GM18873 (cell line): ENCODE measurements around the gene MMP24.
"Not testable (repeated sequence)": the region's sequence is repeated elsewhere in the genome, so short reads cannot be mapped to it uniquely, and the experiment has no call there.

ENCODE experiments used
- ATAC-seq: cut with Tn5 transposase; IDR thresholded peaks from one replicate; pipeline ENCODE4 v1.9.1; 2021; ENCODE audit warnings: mild to moderate bottlenecking, moderate library complexity, moderate number of reproducible peaks; ENCODE audit not compliant: unreplicated experiment, low FRiP score

The MMP24 gene

GRCh38 chr20:35252598-35252997 lies 26.1 kb downstream of the MMP24 start:
- not testable (repeated sequence) for ATAC-seq

GRCh38 chr20:35253010-35253409 lies 26.5 kb downstream of the MMP24 start:
- ATAC-seq, result no peak

- ATAC-seq, result no peak
These were observed 28.0 kb downstream of the MMP24 start for GRCh38 chr20:35254448-35254999.

- ATAC-seq, result no peak
These were observed 30.9 kb downstream of the MMP24 start for GRCh38 chr20:35257175-35257909.

- no peak for ATAC-seq
These were observed 33.9 kb downstream of the MMP24 start for GRCh38 chr20:35260426-35260825.

- ATAC-seq, result not testable (repeated sequence)
These were observed 35.8 kb downstream of the MMP24 start for GRCh38 chr20:35262321-35262720.

GRCh38 chr20:35262731-35263531 lies 36.4 kb downstream of the MMP24 start:
- ATAC-seq, result not testable (repeated sequence)

- no peak for ATAC-seq
These were observed 37.2 kb downstream of the MMP24 start for GRCh38 chr20:35263532-35264341.

GRCh38 chr20:35264755-35265154 lies 38.3 kb downstream of the MMP24 start:
- no peak for ATAC-seq

- no peak for ATAC-seq
These were observed 40.6 kb downstream of the MMP24 start for GRCh38 chr20:35267092-35267491.

GRCh38 chr20:35269055-35269781 lies 42.7 kb downstream of the MMP24 start:
- ATAC-seq, result no peak

- ATAC-seq, result no peak
These were observed 43.8 kb downstream of the MMP24 start for GRCh38 chr20:35270021-35270902.

GRCh38 chr20:35271073-35271882 lies 44.8 kb downstream of the MMP24 start:
- no peak for ATAC-seq

GRCh38 chr20:35271904-35272303 lies 45.4 kb downstream of the MMP24 start:
- ATAC-seq, result no peak

- no peak for ATAC-seq
These were observed 47.1 kb downstream of the MMP24 start for GRCh38 chr20:35273449-35274171.

GRCh38 chr20:35274172-35275092 lies 47.9 kb downstream of the MMP24 start:
- ATAC-seq, result no peak
